A549 (cell line): Measurements from ENCODE around the gene MTOR. TPM values are rescaled to one million over a fixed set of nuclear protein-coding genes. Genes with fewer than 3 reads are reported as not detected.
"Not testable (repeated sequence)": the region's sequence is repeated elsewhere in the genome, so short reads cannot be mapped to it uniquely, and the experiment has no call there.

Source experiments
- ATAC-seq, 2 experiments: fragments of 200-7000 bp in 1 of 2; fragments of >200 bp in 1 of 2; cut with Nextera tagmentation in 1 of 2; cut with Tn5 transposase in 1 of 2; 3 replicates each; pipeline versions ENCODE4 v1.8.0 to v1.9.1; 2018 to 2020; ENCODE audit warnings: mild to moderate bottlenecking in 1 of 2, moderate library complexity in 1 of 2
- CTCF ChIA-PET: fragments of 300-600 bp; sonication (Branson Sonifier 250); formaldehyde crosslinking; extraction: SDS; loops from one replicate; lab custom pipeline; 2021; ENCODE audit warnings: antibody characterized with exemption, inconsistent platforms; lab: Yijun Ruan, JAX
- POLR2A ChIA-PET: fragments of 350-600 bp; formaldehyde crosslinking; extraction: SDS; loops from one replicate; lab custom pipeline; 2021; ENCODE audit warnings: antibody characterized with exemption, inconsistent platforms; lab: Yijun Ruan, JAX
- DNase-seq, 2 experiments: peaks; one replicate each; pipeline versions ENCODE4 v3.0.0 to v3.0.0-alpha.2; 2011 to 2016; ENCODE audit warnings: low read depth in 1 of 2, low spot score in 1 of 2
- FAIRE-seq: peaks from 2 replicates; lab custom pipeline; 2011; peaks lifted over from hg19 to GRCh38; lab: Jason Lieb, UNC
- H3K27ac ChIP-seq, 2 experiments: fragments of >200 bp; sonication (Bioruptor Twin); formaldehyde crosslinking; 3 replicates each; pipeline ENCODE4 v1.5.1; 2016 to 2017
- H3K4me1 ChIP-seq: fragments of >200 bp; sonication (Bioruptor Twin); formaldehyde crosslinking; 3 replicates; pipeline ENCODE4 v1.6.1; 2016
- H3K4me2 ChIP-seq: fragments of >200 bp; sonication (Bioruptor Twin); formaldehyde crosslinking; 3 replicates; pipeline ENCODE4 v1.6.1; 2016
- H3K4me3 ChIP-seq: fragments of >200 bp; sonication (Bioruptor Twin); formaldehyde crosslinking; 3 replicates; pipeline ENCODE4 v1.5.1; 2016
- H3K9me3 ChIP-seq: fragments of >200 bp; sonication (Bioruptor Twin); formaldehyde crosslinking; 3 replicates; pipeline ENCODE4 v1.6.1; 2016
- EHF ChIP-seq: fragments of 250-450 bp; sonication (Bioruptor Pico); IDR thresholded peaks from 2 replicates; pipeline ENCODE4 v1.5.0; 2020; ENCODE audit warnings: mild to moderate bottlenecking
- EHMT2 ChIP-seq: fragments of 200-600 bp; sonication (generic); IDR thresholded peaks from 2 replicates; pipeline ENCODE4 v1.6.1; 2016; ENCODE audit warnings: antibody characterized with exemption, low read depth, mild to moderate bottlenecking, moderate library complexity
- ESRRA ChIP-seq: fragments of 150-350 bp; IDR thresholded peaks from 2 replicates; pipeline ENCODE4 v1.6.1; 2014; ENCODE audit warnings: mild to moderate bottlenecking, low read length, borderline replicate concordance
- FOSL2 ChIP-seq, 2 experiments: fragments of 450-650 bp in 1 of 2; fragments of >200 bp in 1 of 2; sonication (Bioruptor Twin) in 1 of 2; formaldehyde crosslinking; IDR thresholded peaks; 2 replicates each; pipeline versions ENCODE4 v1.5.0 to v1.6.1; 2016 to 2020; ENCODE audit warnings: mild to moderate bottlenecking in 1 of 2, moderate library complexity in 1 of 2
- FOXS1 ChIP-seq: fragments of 250-450 bp; sonication (Bioruptor Pico); IDR thresholded peaks from 2 replicates; pipeline ENCODE4 v1.5.0; 2020; ENCODE audit warnings: mild to moderate bottlenecking, moderate library complexity
- GATA3 ChIP-seq: IDR thresholded peaks from 2 replicates; pipeline ENCODE4 v1.6.1; 2012; ENCODE audit warnings: borderline replicate concordance
- HDAC2 ChIP-seq: fragments of 200-600 bp; sonication (generic); IDR thresholded peaks from 2 replicates; pipeline ENCODE4 v1.6.1; 2016
- HEYL ChIP-seq: fragments of 250-450 bp; sonication (Bioruptor Pico); IDR thresholded peaks from 2 replicates; pipeline ENCODE4 v1.8.0; 2021; ENCODE audit warnings: mild to moderate bottlenecking, moderate library complexity
- JUN ChIP-seq, 2 experiments: fragments of >200 bp; sonication (Bioruptor Twin); formaldehyde crosslinking; IDR thresholded peaks; 2 replicates in 1 of 2; 3 replicates in 1 of 2; pipeline ENCODE4 v1.6.1; 2016 to 2017
- KDM5A ChIP-seq: fragments of 200-600 bp; sonication (generic); IDR thresholded peaks from 2 replicates; pipeline ENCODE4 v1.6.1; 2016; ENCODE audit warnings: antibody characterized with exemption, mild to moderate bottlenecking
- MYC ChIP-seq: IDR thresholded peaks from 2 replicates; pipeline ENCODE4 v1.6.1; 2012; ENCODE audit warnings: mild to moderate bottlenecking, inconsistent platforms, low read length, improper control_type of control experiment, borderline replicate concordance
- NFE2L2 ChIP-seq: fragments of 150-350 bp; conservative IDR thresholded peaks from 2 replicates; pipeline ENCODE4 v1.6.1; 2014; ENCODE audit warnings: low read length
- PHF8 ChIP-seq: fragments of 200-600 bp; sonication (generic); IDR thresholded peaks from 2 replicates; pipeline ENCODE4 v1.6.1; 2016; ENCODE audit warnings: low read depth, mild to moderate bottlenecking, antibody characterized with exemption, moderate library complexity, borderline replicate concordance
- RAD21 ChIP-seq, 2 experiments: fragments of >200 bp in 1 of 2; sonication (Bioruptor Twin) in 1 of 2; formaldehyde crosslinking in 1 of 2; IDR thresholded peaks in 1 of 2; conservative IDR thresholded peaks in 1 of 2; 2 replicates in 1 of 2; 3 replicates in 1 of 2; pipeline ENCODE4 v1.6.1; 2012 to 2018; ENCODE audit warnings: inconsistent platforms in 1 of 2
- RARB ChIP-seq: fragments of 250-450 bp; sonication (Bioruptor Pico); IDR thresholded peaks from 2 replicates; pipeline ENCODE4 v1.8.0; 2021; ENCODE audit warnings: mild to moderate bottlenecking, moderate library complexity
- RCOR1 ChIP-seq: fragments of 150-350 bp; IDR thresholded peaks from 2 replicates; pipeline ENCODE4 v1.6.1; 2014; ENCODE audit warnings: antibody characterized with exemption, low read length, low read depth
- SREBF2 ChIP-seq: fragments of 450-650 bp; IDR thresholded peaks from 2 replicates; pipeline ENCODE4 v1.6.1; 2014; ENCODE audit warnings: mild to moderate bottlenecking, moderate library complexity
- ZSCAN20 ChIP-seq: fragments of 250-450 bp; sonication (Bioruptor Pico); IDR thresholded peaks from 2 replicates; pipeline ENCODE4 v1.8.0; 2022; ENCODE audit warnings: mild to moderate bottlenecking, moderate library complexity
- WGBS: methylation state at CpG from one replicate; pipeline ENCODE4 v1.1.6; 2017; ENCODE audit errors: missing lambda C conversion rate; 5-methylcytosine and 5-hydroxymethylcytosine counted together
- polyA plus RNA-seq, 4 experiments: library from polyadenylated mRNA; depleted of rRNA in 3 of 4; stranded (reverse); fragments of >200 nt; fragmentation: RNase III in 1 of 4; extraction: RNeasy Plus Mini Kit Qiagen cat#74134 plus additional on column Dnase treatment in 1 of 4; gene quantifications; 2 replicates in 3 of 4; 3 replicates in 1 of 4; pipeline ENCODE4 v1.2.3, GENCODE V29; 2011 to 2017
- TF ChIP-seq, protein P1 (sequence below): fragments of 250-450 bp; sonication (Bioruptor Pico); IDR thresholded peaks from 2 replicates; pipeline ENCODE4 v1.5.0; 2021; ENCODE audit warnings: mild to moderate bottlenecking, moderate library complexity, borderline replicate concordance
- TF ChIP-seq, protein P2 (sequence below): IDR thresholded peaks from 2 replicates; pipeline ENCODE4 v1.6.1; 2012
- TF ChIP-seq, protein P3 (sequence below): fragments of >200 bp; sonication (Bioruptor Twin); formaldehyde crosslinking; IDR thresholded peaks from 3 replicates; pipeline ENCODE4 v1.6.1; 2016

Gene MTOR
- polyA plus RNA-seq, 2 of the 4 experiments (the other 2 are of a cell fraction): 15.7 to 28.5 TPM

GRCh38 chr1:11187000-11187399, 75.4 kb downstream of the MTOR start:
- Histone ChIP-seq H3K4me3 (no peak overlapping the region), H3K27ac (no peak overlapping the region), H3K4me2 (no peak overlapping the region), H3K4me1 (no peaks in the 10 kb centered on the region), H3K9me3 (no peaks in the 10 kb centered on the region)
- 92% methylated on average over 3 of the region's 3 CpGs for WGBS
- no peak for FAIRE-seq
- DNase-seq: no peak
- POLR2A ChIA-PET: no interaction called here
- TF ChIP-seq, protein P1, sequence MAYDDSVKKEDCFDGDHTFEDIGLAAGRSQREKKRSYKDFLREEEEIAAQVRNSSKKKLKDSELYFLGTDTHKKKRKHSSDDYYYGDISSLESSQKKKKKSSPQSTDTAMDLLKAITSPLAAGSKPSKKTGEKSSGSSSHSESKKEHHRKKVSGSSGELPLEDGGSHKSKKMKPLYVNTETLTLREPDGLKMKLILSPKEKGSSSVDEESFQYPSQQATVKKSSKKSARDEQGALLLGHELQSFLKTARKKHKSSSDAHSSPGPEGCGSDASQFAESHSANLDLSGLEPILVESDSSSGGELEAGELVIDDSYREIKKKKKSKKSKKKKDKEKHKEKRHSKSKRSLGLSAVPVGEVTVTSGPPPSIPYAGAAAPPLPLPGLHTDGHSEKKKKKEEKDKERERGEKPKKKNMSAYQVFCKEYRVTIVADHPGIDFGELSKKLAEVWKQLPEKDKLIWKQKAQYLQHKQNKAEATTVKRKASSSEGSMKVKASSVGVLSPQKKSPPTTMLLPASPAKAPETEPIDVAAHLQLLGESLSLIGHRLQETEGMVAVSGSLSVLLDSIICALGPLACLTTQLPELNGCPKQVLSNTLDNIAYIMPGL: no peak
- no peak for TF ChIP-seq EHF (CRISPR knock-in tag)
- no peak for TF ChIP-seq FOSL2 (IDR thresholded peaks at IDR 0.05)
- TF ChIP-seq FOSL2 (CRISPR knock-in tag; IDR thresholded peaks at IDR 0.05): no peak
- TF ChIP-seq, protein P2, sequence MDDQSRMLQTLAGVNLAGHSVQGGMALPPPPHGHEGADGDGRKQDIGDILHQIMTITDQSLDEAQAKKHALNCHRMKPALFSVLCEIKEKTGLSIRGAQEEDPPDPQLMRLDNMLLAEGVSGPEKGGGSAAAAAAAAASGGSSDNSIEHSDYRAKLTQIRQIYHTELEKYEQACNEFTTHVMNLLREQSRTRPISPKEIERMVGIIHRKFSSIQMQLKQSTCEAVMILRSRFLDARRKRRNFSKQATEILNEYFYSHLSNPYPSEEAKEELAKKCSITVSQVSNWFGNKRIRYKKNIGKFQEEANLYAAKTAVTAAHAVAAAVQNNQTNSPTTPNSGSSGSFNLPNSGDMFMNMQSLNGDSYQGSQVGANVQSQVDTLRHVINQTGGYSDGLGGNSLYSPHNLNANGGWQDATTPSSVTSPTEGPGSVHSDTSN: no peak
- no peak for ATAC-seq
- CTCF ChIA-PET: interaction anchor here (0.6 to 0.9 kb wide), 3 partner anchors 74 to 150 kb away, joined by 3 read pairs; no protein-coding TSS in a partner anchor

- Histone ChIP-seq H3K4me3 (no peak overlapping the region), H3K27ac (no peak overlapping the region), H3K4me2 (no peak overlapping the region), H3K9me3 (no peaks in the 10 kb centered on the region), H3K4me1 (no peaks in the 10 kb centered on the region)
- FAIRE-seq: no peak
- ChIA-PET POLR2A (no interaction called here), CTCF (interaction anchor here (1.5 kb wide), 1 partner anchor 57 kb away, joined by 5 read pairs; no protein-coding TSS in a partner anchor)
- no peak for DNase-seq
- TF ChIP-seq, protein P1: no peak
- TF ChIP-seq RAD21 (conservative IDR thresholded peaks at IDR 0.05 in 1 of 2, IDR thresholded peaks at IDR 0.05 in 1 of 2): no peak
- TF ChIP-seq MYC: no peak
- WGBS: 87% methylated on average over 1 of the region's 1 CpG
- ATAC-seq: no peak
These were observed 77.4 kb downstream of the MTOR start for GRCh38 chr1:11184973-11185372.

DNA sequence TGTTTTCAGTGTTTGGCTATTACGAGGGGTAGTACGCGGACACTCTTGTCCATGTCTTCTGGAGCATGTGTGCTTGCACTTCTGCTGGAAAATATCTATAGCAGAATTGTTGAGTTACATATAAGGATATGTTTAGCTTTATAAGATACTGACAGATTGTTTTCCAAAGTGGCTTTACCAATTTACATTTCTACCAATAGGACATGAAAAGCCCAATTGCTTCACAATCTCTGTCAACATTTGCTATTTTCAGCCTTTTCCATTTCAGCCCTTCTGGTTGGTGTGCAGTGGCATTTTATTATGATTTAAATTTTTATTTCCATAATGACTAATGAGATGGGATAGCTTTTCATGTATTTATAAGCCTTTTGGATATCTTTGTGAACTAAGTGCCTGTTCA, 79.5 kb downstream of the MTOR start:
- Histone ChIP-seq H3K4me2 (no peak overlapping the region), H3K4me1 (no peaks in the 10 kb centered on the region), H3K27ac (no peak overlapping the region), H3K9me3 (no peaks in the 10 kb centered on the region), H3K4me3 (no peak overlapping the region)
- ChIA-PET CTCF (no interaction called here), POLR2A (no interaction called here)
- no peak for TF ChIP-seq RCOR1
- no peak for FAIRE-seq
- no peak for DNase-seq
- no peak for ATAC-seq
- 98% methylated on average over 3 of the region's 3 CpGs for WGBS

DNA sequence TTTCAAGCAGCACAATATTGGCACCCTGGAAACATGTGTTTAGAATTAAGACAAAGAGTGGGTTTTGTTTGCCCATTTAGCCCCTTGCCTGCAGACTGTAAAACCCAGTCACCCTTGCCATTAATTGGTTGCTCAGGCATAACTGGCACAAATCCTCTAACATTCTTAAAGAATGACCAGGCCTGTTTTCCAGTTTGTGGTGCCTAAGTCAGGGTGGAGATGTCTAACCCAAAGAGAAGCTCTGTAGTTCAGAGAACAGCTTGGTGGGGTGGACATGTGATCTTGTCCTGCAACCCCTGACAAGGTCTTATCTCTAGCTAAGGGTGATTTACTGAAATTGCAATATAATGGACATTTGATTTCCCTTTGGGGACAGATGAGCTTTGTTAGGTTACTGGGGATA, 82.0 kb downstream of the MTOR start:
- ATAC-seq (no peak), DNase-seq (no peak), FAIRE-seq (no peak)
- Histone ChIP-seq H3K4me1 (no peaks in the 10 kb centered on the region), H3K4me2 (no peak overlapping the region), H3K9me3 (no peaks in the 10 kb centered on the region), H3K4me3 (no peak overlapping the region), H3K27ac (no peak overlapping the region)
- TF ChIP-seq FOXS1: no peak
- TF ChIP-seq NFE2L2: no peak
- TF ChIP-seq ESRRA: no peak
- no peak for TF ChIP-seq RCOR1
- no peak for TF ChIP-seq SREBF2
- TF ChIP-seq, protein P3, sequence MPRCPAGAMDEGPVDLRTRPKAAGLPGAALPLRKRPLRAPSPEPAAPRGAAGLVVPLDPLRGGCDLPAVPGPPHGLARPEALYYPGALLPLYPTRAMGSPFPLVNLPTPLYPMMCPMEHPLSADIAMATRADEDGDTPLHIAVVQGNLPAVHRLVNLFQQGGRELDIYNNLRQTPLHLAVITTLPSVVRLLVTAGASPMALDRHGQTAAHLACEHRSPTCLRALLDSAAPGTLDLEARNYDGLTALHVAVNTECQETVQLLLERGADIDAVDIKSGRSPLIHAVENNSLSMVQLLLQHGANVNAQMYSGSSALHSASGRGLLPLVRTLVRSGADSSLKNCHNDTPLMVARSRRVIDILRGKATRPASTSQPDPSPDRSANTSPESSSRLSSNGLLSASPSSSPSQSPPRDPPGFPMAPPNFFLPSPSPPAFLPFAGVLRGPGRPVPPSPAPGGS: no peak
- TF ChIP-seq EHF (CRISPR knock-in tag): no peak
- no peak for TF ChIP-seq KDM5A
- TF ChIP-seq EHMT2: no peak
- no peak for TF ChIP-seq MYC
- TF ChIP-seq GATA3: no peak
- no peak for TF ChIP-seq HEYL
- TF ChIP-seq PHF8: no peak
- no peak for TF ChIP-seq HDAC2
- TF ChIP-seq RARB (CRISPR knock-in tag): no peak
- TF ChIP-seq ZSCAN20 (CRISPR knock-in tag): no peak
- no peak for TF ChIP-seq JUN (IDR thresholded peaks at IDR 0.05)
- ChIA-PET POLR2A (no interaction called here), CTCF (interaction anchor here (0.7 to 0.9 kb wide), 3 partner anchors 9 to 783 kb away, joined by 3 read pairs; partner anchors contain the start of gene ANGPTL7)

GRCh38 chr1:11179749-11180148, 82.6 kb downstream of the MTOR start:
- POLR2A ChIA-PET, H3K9me3 ChIP-seq, H3K4me3 ChIP-seq, ATAC-seq, FAIRE-seq, H3K4me2 ChIP-seq, H3K4me1 ChIP-seq, H3K27ac ChIP-seq, DNase-seq: not testable (repeated sequence)
- 50% methylated on average over 3 of the region's 3 CpGs for WGBS
- CTCF ChIA-PET: interaction anchor here (0.7 kb wide), 1 partner anchor 110 kb away, joined by 3 read pairs; no protein-coding TSS in a partner anchor
